Right lobe of liver (tissue), 6 donors: Measurements from ENCODE around the gene VKORC1L1. TPM values are rescaled to one million over a fixed set of nuclear protein-coding genes. Genes with fewer than 3 reads are reported as not detected.

Source experiments
- ATAC-seq, 4 donors: fragments of 200-7000 bp; cut with Tn5 transposase; one replicate each; pipeline ENCODE4 v1.9.1; 2020; ENCODE audit warnings: mild to moderate bottlenecking in 4 of 4, moderate library complexity in 4 of 4
- DNase-seq, 3 donors: peaks; one replicate each; pipeline ENCODE4 v3.0.0-alpha.2; 2020
- H3K27ac ChIP-seq, 3 donors: fragments of 200-600 bp; one replicate each; pipeline ENCODE4 v1.8.0; 2022
- H3K27me3 ChIP-seq, 2 donors: fragments of 200-600 bp; one replicate each; pipeline ENCODE4 v1.8.0; 2022
- H3K36me3 ChIP-seq, 4 donors: fragments of 200-600 bp; sonication (generic) in 1 of 4; one replicate each; pipeline versions ENCODE4 v1.5.1 to v1.8.0; 2017 to 2022; ENCODE audit warnings: control low read depth in 1 of 4
- H3K4me1 ChIP-seq, 4 donors: fragments of 200-600 bp; sonication (generic) in 1 of 4; one replicate each; pipeline versions ENCODE4 v1.5.1 to v1.8.0; 2017 to 2022; ENCODE audit warnings: control low read depth in 1 of 4
- H3K4me3 ChIP-seq, 3 donors: fragments of 200-600 bp; one replicate each; pipeline ENCODE4 v1.8.0; 2022
- H3K9me3 ChIP-seq, 4 donors: fragments of 200-600 bp; sonication (generic) in 1 of 4; one replicate each; pipeline versions ENCODE4 v1.5.1 to v1.8.0; 2017 to 2022; ENCODE audit warnings: control low read depth in 1 of 4
- CTCF ChIP-seq, 4 donors: fragments of 200-600 bp in 3 of 4; fragments of 450-650 bp in 1 of 4; IDR thresholded peaks; one replicate each; pipeline versions ENCODE4 v1.5.1 to v1.8.0; 2016 to 2022; ENCODE audit warnings: antibody characterized with exemption in 4 of 4, mild to moderate bottlenecking in 2 of 4
- POLR2A ChIP-seq: fragments of 450-650 bp; IDR thresholded peaks from one replicate; pipeline ENCODE4 v1.6.1; 2017; ENCODE audit warnings: antibody characterized with exemption, mild to moderate bottlenecking
- WGBS: methylation state at CpG from one replicate; pipeline ENCODE4 v1.1.6; 2018; ENCODE audit warnings: low coverage, low lambda C conversion rate; ENCODE audit not compliant: insufficient coverage; ENCODE audit errors: missing lambda C conversion rate; 5-methylcytosine and 5-hydroxymethylcytosine counted together
- intact Hi-C, 2 donors: fragments of 100-400 bp; cut with DNase I; formaldehyde crosslinking; loops; one replicate each; pipeline versions ENCODE4 v1.11.2 to v1.14.1; 2022
- total RNA-seq, 6 experiments: library from RNA; depleted of rRNA in 2 of 6; stranded (reverse); fragments of >200 nt in 2 of 6; fragmentation: NEBNext Ultra II Directional in 3 of 6; extraction: Animal tissue kit (Norgen Biotek cat#: 25700) in 3 of 6; gene quantifications; one replicate each; pipeline versions ENCODE4 v1.1.0 to v1.2.4, GENCODE V29; 2016 to 2023
- donor health status: DM: no; HTN: yes; CAD: no.
- donor health status: DM: no; HTN: no; CAD: no.
- donor health status: DM: no; HTN: no; CAD: no.
- donor health status: DM: no; HTN: yes; CAD: no.
- donor health status: DM: no; HTN: yes; CAD: no.

The VKORC1L1 gene
- total RNA-seq, 6 experiments from 2014 or later = 9.2 to 26.1 (median 13.2) TPM

GRCh38 chr7:65951837-65952578, 79.1 kb downstream of the VKORC1L1 start:
- peak; percentile 46 to 65 (median 64) for ATAC-seq
- Histone ChIP-seq H3K4me3 (no peak overlapping the region), H3K36me3 (no peaks in the 10 kb centered on the region), H3K4me1 (peaks cover 0 to 58% (median 18%) of the 10 kb centered on the region in 4 donors), H3K9me3 (no peaks in the 10 kb centered on the region), H3K27me3 (no peaks in the 10 kb centered on the region), H3K27ac (peak overlapping the region in 2 of 3 donors; percentile 79 to 90)
- TF ChIP-seq CTCF (IDR thresholded peaks at IDR 0.05) = no peak
- peak in 2 of 3 donors; percentile 69 to 70 for DNase-seq
- 28% methylated on average over 9 of the region's 9 CpGs for WGBS
- intact Hi-C loops = no loop called here

GRCh38 chr7:65953001-65953720, 80.3 kb downstream of the VKORC1L1 start:
- intact Hi-C loops = no loop called here
- DNase-seq = peak in 1 of 3 donors; percentile 38
- Histone ChIP-seq H3K36me3 (no peaks in the 10 kb centered on the region), H3K27me3 (no peaks in the 10 kb centered on the region), H3K27ac (peak overlapping the region in 2 of 3 donors; percentile 79 to 90), H3K4me1 (peaks cover 0 to 53% (median 18%) of the 10 kb centered on the region in 4 donors), H3K4me3 (no peak overlapping the region), H3K9me3 (no peaks in the 10 kb centered on the region)
- TF ChIP-seq POLR2A (no peak), CTCF (IDR thresholded peaks at IDR 0.05) (peak in 2 of 4 donors; percentile 10 to 17)
- peak; percentile 27 to 62 (median 36) for ATAC-seq
- 28% methylated on average over 5 of the region's 5 CpGs for WGBS

GRCh38 chr7:65953890-65954450, 81.1 kb downstream of the VKORC1L1 start:
- H3K4me3 ChIP-seq = no peak overlapping the region
- H3K27me3 ChIP-seq = no peaks in the 10 kb centered on the region
- ATAC-seq = peak; percentile 6 to 52 (median 30)
- no peaks in the 10 kb centered on the region for H3K36me3 ChIP-seq
- peak overlapping the region in 2 of 3 donors; percentile 79 to 90 for H3K27ac ChIP-seq
- no peaks in the 10 kb centered on the region for H3K9me3 ChIP-seq
- DNase-seq = peak in 1 of 3 donors; percentile 47
- H3K4me1 ChIP-seq = peaks cover 0 to 53% (median 18%) of the 10 kb centered on the region in 4 donors
- intact Hi-C loops = no loop called here
- TF ChIP-seq CTCF (IDR thresholded peaks at IDR 0.05) = no peak
- no peak for TF ChIP-seq POLR2A
- WGBS = 86% methylated on average over 13 of the region's 15 CpGs

GRCh38 chr7:65955718-65956117, 82.8 kb downstream of the VKORC1L1 start:
- WGBS = 23% methylated on average over 4 of the region's 4 CpGs
- Histone ChIP-seq H3K36me3 (no peaks in the 10 kb centered on the region), H3K27ac (peak overlapping the region; percentile 44 to 82 (median 79)), H3K27me3 (no peaks in the 10 kb centered on the region), H3K4me3 (no peak overlapping the region), H3K9me3 (no peaks in the 10 kb centered on the region), H3K4me1 (peaks cover 0 to 67% (median 21%) of the 10 kb centered on the region in 4 donors)
- DNase-seq (peak in 1 of 3 donors; percentile 63), ATAC-seq (peak; percentile 72 to 82 (median 80))
- intact Hi-C loops = no loop called here
- TF ChIP-seq POLR2A (no peak), CTCF (IDR thresholded peaks at IDR 0.05) (no peak)
